ENCODE results near the gene DLG4.

GRCh38 chr17:7217113-7217987 lies 2.3 kb downstream of the DLG4 start:
- TF ChIP-seq ZNF565 (CRISPR knock-in tag; conservative IDR thresholded peaks at IDR 0.05; ENCODE audit: low read depth) (no peak), ESRRG (CRISPR knock-in tag; IDR thresholded peaks at IDR 0.05) (no peak), SNAI2 (CRISPR knock-in tag; IDR thresholded peaks at IDR 0.05) (no peak), CSDC2 (CRISPR knock-in tag; IDR thresholded peaks at IDR 0.05) (no peak), ZNF8 (CRISPR knock-in tag; IDR thresholded peaks at IDR 0.05) (no peak), CREB5 (CRISPR knock-in tag; IDR thresholded peaks at IDR 0.05; ENCODE audit: low read depth) (no peak), ARNTL (CRISPR knock-in tag; IDR thresholded peaks at IDR 0.05; ENCODE audit: borderline replicate concordance, low read depth) (no peak), TCF4 (CRISPR knock-in tag; IDR thresholded peaks at IDR 0.05; ENCODE audit: borderline replicate concordance) (no peak), OSR1 (CRISPR knock-in tag; IDR thresholded peaks at IDR 0.05) (no peak), GLIS3 (CRISPR knock-in tag; IDR thresholded peaks at IDR 0.05) (no peak)
- TF ChIP-seq, protein P1, sequence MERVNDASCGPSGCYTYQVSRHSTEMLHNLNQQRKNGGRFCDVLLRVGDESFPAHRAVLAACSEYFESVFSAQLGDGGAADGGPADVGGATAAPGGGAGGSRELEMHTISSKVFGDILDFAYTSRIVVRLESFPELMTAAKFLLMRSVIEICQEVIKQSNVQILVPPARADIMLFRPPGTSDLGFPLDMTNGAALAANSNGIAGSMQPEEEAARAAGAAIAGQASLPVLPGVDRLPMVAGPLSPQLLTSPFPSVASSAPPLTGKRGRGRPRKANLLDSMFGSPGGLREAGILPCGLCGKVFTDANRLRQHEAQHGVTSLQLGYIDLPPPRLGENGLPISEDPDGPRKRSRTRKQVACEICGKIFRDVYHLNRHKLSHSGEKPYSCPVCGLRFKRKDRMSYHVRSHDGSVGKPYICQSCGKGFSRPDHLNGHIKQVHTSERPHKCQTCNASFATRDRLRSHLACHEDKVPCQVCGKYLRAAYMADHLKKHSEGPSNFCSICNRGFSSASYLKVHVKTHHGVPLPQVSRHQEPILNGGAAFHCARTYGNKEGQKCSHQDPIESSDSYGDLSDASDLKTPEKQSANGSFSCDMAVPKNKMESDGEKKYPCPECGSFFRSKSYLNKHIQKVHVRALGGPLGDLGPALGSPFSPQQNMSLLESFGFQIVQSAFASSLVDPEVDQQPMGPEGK (CRISPR knock-in tag; IDR thresholded peaks at IDR 0.05; ENCODE audit: borderline replicate concordance): no peak
- TF ChIP-seq, protein P2, sequence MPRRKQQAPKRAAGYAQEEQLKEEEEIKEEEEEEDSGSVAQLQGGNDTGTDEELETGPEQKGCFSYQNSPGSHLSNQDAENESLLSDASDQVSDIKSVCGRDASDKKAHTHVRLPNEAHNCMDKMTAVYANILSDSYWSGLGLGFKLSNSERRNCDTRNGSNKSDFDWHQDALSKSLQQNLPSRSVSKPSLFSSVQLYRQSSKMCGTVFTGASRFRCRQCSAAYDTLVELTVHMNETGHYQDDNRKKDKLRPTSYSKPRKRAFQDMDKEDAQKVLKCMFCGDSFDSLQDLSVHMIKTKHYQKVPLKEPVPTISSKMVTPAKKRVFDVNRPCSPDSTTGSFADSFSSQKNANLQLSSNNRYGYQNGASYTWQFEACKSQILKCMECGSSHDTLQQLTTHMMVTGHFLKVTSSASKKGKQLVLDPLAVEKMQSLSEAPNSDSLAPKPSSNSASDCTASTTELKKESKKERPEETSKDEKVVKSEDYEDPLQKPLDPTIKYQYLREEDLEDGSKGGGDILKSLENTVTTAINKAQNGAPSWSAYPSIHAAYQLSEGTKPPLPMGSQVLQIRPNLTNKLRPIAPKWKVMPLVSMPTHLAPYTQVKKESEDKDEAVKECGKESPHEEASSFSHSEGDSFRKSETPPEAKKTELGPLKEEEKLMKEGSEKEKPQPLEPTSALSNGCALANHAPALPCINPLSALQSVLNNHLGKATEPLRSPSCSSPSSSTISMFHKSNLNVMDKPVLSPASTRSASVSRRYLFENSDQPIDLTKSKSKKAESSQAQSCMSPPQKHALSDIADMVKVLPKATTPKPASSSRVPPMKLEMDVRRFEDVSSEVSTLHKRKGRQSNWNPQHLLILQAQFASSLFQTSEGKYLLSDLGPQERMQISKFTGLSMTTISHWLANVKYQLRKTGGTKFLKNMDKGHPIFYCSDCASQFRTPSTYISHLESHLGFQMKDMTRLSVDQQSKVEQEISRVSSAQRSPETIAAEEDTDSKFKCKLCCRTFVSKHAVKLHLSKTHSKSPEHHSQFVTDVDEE (CRISPR knock-in tag; IDR thresholded peaks at IDR 0.05): no peak
